NCI-H524 (cell line): ENCODE measurements around the gene GPRC6A.
"Not testable (repeated sequence)": the region's sequence is repeated elsewhere in the genome, so short reads cannot be mapped to it uniquely, and the experiment has no call there.

Source experiments
- DNase-seq, 2 experiments: peaks; one replicate each; lab custom pipeline; 2025; lab: John Stamatoyannopoulos, UW

Gene GPRC6A

GRCh38 chr6:116828983-116829382, at the start of gene GPRC6A:
GPRC6A (minus strand) TSS chr6:116829083; CDS start chr6:116829013, 70 bp downstream.
- DNase-seq, result no peak

GRCh38 chr6:116877743-116878142, 48.9 kb upstream of the GPRC6A start:
- DNase-seq, result no peak

GRCh38 chr6:116876635-116877611, 48.0 kb upstream of the GPRC6A start, which contains the start of gene RFX6:
RFX6 (plus strand) TSS chr6:116877242; CDS start chr6:116877276, 34 bp downstream.
- no peak for DNase-seq

GRCh38 chr6:116876107-116876506, 47.2 kb upstream of the GPRC6A start:
- DNase-seq, result no peak

- DNase-seq, result no peak
These were observed 43.9 kb upstream of the GPRC6A start for GRCh38 chr6:116872771-116873170.

- DNase-seq, result no peak
These were observed 37.5 kb upstream of the GPRC6A start for GRCh38 chr6:116866281-116866871.

GRCh38 chr6:116859264-116859663, 30.4 kb upstream of the GPRC6A start:
- no peak for DNase-seq

GRCh38 chr6:116858060-116858459, 29.2 kb upstream of the GPRC6A start:
- DNase-seq, result no peak

- DNase-seq, result peak; percentile 1 to 69
These were observed 18.3 kb upstream of the GPRC6A start for GRCh38 chr6:116847227-116847626.

- DNase-seq, result no peak
These were observed 13.6 kb upstream of the GPRC6A start for GRCh38 chr6:116842459-116842858.

- no peak for DNase-seq
These were observed 11.2 kb upstream of the GPRC6A start for GRCh38 chr6:116840091-116840490.

- DNase-seq, result no peak
These were observed 7.9 kb upstream of the GPRC6A start for GRCh38 chr6:116836606-116837342.

GRCh38 chr6:116834526-116834925, 5.6 kb upstream of the GPRC6A start:
- DNase-seq, result not testable (repeated sequence)

GRCh38 chr6:116827561-116828240, 1.2 kb downstream of the GPRC6A start:
- DNase-seq, result no peak

- DNase-seq, result not testable (repeated sequence)
These were observed 12.5 kb downstream of the GPRC6A start for GRCh38 chr6:116816336-116816735.

GRCh38 chr6:116812051-116812650, 16.7 kb downstream of the GPRC6A start:
- no peak for DNase-seq

- DNase-seq, result no peak
These were observed 26.9 kb downstream of the GPRC6A start for GRCh38 chr6:116801971-116802370.

- no peak for DNase-seq
These were observed 28.9 kb downstream of the GPRC6A start for GRCh38 chr6:116799945-116800344.

GRCh38 chr6:116797585-116797984, 31.3 kb downstream of the GPRC6A start:
- DNase-seq, result no peak

- no peak for DNase-seq
These were observed 35.7 kb downstream of the GPRC6A start for GRCh38 chr6:116793224-116793623.

- DNase-seq, result no peak
These were observed 45.0 kb downstream of the GPRC6A start for GRCh38 chr6:116783852-116784251.
